KBM-7 (cell line): ENCODE measurements around the gene CDC42EP5.

Source experiments
- DNase-seq: peaks from one replicate; pipeline ENCODE4 v3.0.0-alpha.2; 2015
- in situ Hi-C: fragments of 300-500 bp; cut with MboI; formaldehyde crosslinking; loops from 2 replicates; pipeline ENCODE4 v1.14.3; 2020; ENCODE audit warnings: low sequenced_read_pairs, low pct_unique_long_range_greater_than_20kb, mixed read lengths

CDC42EP5 gene

DNA sequence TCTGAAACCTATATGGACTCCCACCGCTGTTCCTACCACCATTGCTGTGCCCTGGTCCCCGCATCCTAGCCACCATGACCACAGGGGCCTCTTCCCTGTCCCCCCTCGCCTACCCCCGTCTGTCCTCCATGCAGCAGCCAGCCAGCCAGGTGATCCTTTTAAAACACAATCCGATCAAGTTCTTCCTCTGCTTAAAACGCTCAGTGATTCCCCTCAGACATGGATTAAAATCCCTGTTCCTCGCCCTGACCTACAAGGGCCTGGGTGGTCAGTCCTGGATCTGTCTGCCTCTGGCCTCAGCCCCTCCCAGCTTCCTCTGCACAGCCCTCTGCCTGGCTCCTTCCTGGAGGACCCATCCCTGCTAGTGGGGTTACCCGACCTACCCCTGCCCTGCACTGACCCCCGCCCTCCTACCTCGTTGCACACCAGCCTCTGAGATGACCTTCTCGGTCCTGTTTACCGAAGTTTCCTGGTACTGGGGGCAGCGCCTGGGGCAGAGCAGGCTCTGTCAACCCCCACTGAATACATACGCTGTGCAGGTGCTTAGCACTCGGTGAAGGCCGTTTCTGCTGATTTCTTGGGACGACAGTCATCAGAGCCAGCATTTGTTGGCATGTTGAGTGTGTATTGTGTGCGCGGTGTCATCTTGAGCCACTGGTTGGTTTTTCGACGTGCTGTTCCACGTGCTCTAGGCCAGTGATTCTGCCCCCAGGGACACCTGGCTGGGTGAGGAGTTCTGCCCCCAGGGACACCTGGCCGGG, 38.8 kb downstream of the CDC42EP5 start:
- in situ Hi-C loops, result no loop called here
- no peak for DNase-seq

DNA sequence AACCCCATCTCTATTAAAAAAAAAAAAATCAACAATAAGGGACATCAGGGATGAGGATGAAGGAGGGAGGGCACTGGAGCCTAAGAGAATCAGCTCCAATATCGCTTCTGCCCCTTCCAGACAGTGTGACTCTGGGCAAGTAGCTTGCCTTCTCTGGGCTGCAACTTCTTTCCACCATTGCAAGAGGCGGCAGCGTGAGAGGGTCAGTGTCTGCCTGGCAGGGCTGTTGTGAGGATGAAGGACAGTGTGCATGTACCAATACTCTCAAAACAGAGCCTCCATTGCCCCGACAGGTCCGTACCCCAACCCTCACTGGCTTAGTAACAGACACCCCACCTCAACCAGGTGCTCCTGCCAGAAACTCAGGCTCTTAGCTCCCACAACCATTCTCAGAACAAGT, 39.4 kb downstream of the CDC42EP5 start:
- DNase-seq, result no peak
- in situ Hi-C loops, result no loop called here

DNA sequence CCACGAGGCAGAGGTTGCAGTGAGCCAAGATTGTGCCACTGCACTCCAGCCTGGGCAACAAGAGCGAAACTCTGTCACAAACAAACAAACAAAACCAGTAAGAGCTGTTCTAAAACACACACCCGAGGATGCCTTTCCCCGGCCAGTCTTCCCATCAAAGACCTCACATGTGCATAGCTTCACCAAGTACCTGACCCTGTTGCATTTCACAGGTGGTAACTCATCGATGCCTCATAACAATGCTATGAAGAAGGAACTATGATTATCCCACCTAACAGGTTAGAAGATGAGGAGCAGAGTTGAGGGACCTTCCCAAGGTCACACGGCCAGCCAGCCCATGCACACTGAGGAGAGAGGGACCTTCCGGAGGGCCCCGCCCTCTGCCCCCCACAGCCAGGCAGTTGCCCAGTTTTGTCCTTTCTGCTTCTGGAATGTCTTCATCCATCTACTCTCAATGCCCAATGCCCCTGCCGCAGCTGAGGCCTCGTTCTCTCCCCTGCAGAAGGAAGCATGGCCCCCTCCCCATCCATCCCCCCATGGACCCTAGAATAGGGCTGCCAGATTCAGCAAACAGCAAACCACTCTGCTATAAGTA, 40.9 kb downstream of the CDC42EP5 start:
- no peak for DNase-seq
- in situ Hi-C loops, result no loop called here

DNA sequence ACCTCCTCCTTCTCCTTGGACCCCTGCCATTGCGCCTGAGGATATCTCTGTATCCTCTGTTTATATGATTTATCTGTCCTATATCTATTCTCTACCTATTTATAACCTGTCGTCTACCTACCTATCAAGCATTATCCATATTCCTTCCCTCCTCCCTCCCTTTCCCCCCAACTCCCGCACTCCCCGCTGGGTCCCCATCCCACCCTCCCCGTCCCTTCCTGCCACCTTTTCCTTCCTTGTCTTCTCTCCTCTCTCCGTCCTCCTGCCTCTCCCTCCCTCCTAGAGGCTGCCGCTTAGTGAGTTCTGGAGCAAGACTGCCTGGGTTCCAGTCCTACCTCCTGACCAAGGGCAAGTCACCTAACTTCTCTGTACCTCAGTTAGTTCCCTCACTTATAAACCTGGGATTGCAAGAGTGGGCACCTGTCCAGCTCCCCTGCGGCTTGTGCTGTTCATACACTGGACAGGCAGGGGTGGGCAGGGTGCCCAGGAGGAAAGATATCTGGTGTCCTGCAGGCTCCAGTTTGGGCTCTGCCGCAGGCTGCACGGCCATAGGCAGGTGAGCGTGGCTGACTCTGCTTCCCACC, 41.7 kb downstream of the CDC42EP5 start:
- in situ Hi-C loops, result no loop called here
- no peak for DNase-seq

DNA sequence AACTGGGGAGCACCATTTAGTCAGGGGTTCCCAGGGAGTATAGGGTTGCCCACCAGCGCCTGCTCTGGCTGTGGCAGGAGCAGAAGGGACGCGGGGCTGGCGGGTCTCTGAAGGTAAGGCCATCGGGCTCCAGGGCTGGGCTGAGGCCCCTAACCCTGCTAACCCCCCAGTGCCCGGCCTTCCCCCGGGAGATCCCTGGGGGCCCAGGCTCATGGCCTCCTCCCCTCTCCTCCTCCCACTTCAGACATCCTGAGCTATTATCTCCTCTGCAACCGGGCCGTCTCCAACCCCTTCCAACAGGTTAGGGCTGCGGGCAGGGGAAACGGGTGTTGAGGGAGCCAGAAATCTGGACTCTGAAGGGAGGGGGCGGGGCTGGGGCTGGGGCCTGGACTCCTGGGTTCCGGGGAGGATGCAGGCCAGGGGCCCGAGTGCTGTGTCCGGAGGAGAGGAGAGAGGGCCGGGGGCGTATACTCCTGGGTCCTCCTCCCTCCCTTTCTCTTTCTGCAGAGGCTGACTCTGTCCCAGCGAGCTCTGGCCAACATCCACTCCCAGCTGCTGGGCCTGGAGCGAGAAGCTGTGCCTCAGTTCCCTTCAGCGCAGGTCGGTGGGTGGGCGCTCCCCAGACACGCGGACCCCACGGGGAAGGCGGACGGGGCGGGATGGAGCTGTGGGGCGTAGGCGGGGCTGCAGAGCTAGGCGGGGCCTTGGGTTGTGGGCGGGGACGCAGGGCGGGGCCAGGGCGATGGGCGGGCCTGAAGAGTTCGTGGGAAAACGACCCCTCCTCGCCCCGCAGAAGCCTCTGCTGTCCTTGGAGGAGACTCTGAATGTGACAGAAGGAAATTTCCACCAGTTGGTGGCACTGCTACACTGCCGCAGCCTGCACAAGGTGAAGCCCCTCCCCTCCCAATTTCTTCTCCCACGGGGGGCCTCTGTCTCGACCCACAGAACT, 42.5 kb downstream of the CDC42EP5 start:
- peak; percentile 45 for DNase-seq
- in situ Hi-C loops, result no loop called here

DNA sequence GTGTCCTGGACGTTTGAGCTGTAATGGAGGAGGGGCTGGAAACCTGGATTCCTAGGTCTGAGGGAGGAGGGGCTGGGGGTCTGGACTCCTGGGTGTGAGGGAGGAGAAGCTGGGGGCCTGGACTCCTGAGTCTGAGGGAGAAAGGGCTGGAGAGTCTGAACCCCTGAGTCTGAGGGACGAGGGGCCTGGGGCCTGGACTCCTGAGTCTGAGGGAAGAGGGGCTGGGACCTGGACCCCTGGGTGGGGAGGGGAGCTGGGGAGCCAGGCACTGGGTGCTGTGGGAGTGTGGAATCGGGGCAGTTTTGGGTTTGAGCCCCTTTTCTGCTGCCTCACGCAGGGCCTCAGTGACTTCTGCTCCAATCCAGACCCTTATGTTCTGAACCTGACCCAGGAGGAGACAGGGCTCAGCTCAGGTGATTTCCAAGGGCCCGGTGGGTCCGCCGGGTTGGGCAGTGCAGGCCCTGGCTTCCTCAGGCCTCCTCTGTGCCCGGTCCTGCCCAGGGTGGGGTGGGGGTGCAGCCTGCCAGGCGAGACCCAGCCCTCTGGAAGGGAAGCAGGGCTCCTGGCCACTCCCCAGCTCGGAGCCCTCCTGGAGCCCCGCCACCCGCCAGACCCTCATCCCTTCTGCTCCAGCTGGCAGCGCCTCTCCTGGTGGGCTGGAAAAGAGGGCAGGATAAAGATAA, 43.4 kb downstream of the CDC42EP5 start:
- in situ Hi-C loops, result no loop called here
- DNase-seq, result no peak

DNA sequence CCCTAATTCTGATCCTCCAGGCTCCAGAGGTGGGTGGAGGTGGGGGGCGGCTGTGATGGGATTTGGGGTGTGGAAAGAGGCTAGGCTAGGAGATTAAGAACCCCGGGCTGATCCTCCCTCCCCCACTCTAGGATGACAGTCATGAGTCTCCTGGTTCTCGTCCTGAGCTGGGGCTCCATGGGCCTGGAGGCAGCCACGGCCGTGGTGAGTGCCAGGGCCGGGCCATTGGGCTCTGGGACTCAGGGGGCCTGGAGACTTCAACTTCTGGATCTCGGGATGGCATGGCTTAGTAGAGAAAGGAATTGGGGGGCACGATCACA, 44.0 kb downstream of the CDC42EP5 start:
- DNase-seq, result no peak
- in situ Hi-C loops, result no loop called here

DNA sequence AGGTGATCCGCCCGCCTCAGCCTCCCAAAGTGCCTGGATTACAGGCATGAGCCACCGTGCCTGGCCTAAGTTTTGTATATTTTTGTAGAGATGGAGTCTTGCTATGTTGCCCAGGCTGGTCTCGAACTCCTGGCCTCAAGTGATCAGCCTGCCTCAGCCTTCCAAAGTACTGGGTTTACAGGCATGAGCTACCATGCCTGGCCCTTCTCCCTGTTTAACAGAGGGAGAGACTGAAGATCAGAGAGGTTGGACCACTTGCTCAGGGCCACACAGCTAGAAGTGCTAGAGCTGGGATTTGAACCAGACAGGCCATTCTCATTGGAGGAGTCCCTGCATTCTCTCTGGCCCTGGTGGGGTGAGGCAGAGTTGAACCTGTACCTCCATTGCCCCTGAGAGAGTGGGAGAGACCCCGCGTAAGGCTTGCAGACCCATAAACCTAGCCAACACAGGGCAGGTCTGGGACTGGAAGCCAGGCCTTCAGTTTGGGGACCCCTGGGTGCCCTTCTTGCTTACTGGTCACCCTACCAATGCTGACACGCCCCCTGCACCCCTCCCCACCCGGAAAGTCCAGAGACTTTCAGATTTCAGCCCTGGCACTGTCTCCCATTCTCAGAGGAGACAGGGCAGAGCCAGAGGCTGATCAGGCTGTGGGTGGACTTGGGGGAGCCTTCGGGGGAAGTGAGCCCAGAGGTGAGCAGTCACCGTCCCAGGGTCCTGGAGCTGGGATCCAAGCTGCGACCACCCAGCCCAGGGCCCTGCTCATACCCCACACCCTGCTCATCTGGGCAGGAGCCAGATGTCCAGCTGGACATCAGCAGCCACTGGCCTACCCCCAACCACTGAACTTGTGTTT, 44.5 kb downstream of the CDC42EP5 start:
- in situ Hi-C loops, result no loop called here
- no peak for DNase-seq

DNA sequence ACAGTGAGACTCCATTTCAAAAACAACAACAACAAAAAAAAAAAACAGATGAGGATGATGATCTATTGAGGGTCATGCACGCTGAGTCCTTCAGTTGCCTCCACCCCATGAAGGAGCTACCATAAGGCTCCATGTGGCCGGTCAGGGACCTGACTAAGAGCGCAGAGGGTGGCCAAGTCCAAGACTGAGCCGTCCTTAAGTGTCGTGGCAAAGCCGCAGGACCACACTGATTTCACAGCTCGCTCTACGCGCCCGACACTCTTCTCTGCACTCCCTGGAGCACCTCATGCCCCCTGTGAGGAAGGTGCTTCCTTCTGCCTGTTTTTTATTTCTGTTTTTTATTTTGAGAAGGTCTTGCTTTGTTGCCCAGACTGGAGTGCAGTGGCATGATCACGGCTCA, 45.5 kb downstream of the CDC42EP5 start:
- DNase-seq, result no peak
- in situ Hi-C loops, result no loop called here

DNA sequence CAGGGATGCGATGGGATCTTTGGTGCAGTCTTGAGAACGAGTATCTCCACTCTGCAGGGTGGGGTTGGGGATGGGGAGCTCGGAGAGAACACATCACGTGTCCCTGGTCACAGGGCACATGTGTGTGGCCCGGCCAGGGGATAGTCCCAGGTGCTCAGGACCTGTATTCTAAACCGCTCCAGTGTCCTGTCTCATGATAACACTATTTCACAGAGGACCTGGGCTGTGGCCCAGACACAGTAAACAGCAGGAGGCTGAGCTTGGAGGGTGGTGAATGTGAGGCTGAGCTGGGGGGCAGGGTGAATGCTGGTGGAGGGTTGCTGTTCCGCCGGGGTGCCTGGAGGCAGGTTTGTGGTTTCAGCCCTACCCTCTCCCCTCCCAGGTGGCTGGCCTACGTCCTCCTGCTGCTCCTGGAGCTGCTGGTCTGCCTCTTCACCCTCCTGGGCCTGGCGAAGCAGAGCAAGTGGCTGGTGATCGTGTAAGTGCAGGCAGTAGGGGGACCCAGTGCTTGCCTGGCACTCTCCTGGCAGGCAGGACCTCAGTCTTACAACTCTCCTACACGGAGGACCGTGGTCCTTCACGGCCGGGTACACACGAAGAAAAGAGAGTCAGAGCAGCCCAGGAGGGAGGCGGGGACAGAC, 46.7 kb downstream of the CDC42EP5 start:
- no peak for DNase-seq
- in situ Hi-C loops, result no loop called here

DNA sequence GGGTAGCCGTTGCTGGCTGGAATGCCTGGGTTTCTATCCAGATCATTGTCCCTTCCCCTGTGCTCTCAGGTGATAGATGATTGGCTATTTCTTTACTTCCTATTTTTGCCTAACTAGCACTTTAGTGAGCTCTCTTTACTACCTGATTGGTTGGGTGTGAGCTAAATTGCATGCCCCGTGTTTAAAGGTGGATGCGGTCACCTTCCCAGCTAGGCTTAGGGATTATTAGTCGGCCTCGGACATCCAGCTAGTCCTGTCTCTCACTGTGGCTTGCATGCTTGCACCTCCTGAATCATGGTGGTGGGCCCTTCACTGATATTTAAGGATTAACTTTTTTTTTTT, 47.7 kb downstream of the CDC42EP5 start:
- DNase-seq, result no peak
- in situ Hi-C loops, result no loop called here

DNA sequence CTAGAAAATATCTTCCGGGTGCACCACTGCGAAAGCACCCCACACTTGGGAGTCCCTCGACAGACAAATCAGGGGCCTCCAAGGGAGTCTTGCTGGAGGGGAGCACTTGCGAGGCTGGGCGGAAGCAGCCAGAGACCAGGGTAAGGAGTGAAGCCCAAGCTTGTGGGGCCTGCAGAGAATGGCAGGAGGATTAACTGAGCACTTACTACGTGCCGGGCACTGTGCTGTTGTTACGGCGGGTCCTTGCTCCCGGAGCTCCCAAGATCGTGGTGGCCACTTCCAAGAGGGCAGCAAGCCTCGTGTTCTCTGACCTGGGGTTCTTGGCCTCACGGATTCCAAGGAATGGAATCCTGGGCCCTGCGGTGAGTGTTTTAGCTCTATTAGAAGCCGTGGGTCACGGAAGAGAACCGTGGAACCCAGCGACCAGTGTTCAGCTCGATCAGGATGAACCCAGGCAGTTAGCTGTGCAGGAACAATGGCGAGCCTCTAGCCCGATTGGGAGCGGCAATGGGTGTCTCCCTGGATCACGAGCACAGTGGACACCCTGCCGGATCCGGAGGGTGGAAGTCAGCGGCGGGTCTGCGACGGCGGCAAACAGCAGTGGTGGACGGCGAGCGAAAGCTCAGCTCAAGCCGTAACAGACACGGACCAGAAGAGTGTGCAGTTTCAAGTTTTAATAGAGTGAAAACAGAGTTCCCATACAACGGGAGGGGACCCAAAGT, 48.3 kb downstream of the CDC42EP5 start:
- no peak for DNase-seq
- in situ Hi-C loops, result no loop called here

DNA sequence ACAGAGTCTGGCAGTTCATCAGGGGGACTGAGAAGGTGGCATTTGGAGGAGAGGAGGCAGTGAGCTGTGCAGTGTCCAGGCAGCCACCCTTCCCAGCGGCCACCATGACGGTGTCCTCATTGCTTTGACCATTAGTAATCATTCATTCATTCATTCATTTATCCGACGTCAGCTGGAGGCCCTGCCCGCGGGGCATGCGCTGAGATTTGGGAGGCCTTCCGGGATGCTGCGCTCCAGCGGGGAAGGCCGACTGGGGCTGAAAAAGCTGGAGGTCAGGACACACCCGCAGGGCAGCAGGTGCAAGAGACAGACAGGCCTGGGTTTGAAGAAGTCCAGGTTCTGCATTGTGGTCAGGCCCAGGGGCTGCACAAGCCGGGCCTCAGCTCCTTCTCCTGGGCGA, 48.9 kb downstream of the CDC42EP5 start:
- in situ Hi-C loops, result no loop called here

DNA sequence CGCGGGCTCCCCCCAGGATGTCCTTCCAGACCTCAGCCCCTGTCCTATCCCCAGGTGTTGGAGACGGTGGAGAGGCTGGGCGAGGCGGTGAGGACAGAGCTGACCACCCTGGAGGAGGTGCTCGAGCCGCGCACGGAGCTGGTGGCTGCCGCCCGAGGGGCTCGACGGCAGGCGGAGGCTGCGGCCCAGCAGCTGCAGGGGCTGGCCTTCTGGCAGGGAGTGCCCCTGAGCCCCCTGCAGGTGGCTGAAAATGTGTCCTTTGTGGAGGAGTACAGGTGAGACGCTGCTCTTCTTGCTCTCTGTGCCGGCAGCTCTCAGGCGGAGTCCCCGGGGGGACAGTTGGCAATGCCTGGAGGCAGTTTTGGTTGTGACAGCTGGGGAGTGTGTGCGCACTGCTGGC, 51.0 kb downstream of the CDC42EP5 start:
- in situ Hi-C loops, result no loop called here
- DNase-seq, result no peak

More for the DNA sequence above, 48.9 kb downstream of the CDC42EP5 start:
- DNase-seq, result no peak

DNA sequence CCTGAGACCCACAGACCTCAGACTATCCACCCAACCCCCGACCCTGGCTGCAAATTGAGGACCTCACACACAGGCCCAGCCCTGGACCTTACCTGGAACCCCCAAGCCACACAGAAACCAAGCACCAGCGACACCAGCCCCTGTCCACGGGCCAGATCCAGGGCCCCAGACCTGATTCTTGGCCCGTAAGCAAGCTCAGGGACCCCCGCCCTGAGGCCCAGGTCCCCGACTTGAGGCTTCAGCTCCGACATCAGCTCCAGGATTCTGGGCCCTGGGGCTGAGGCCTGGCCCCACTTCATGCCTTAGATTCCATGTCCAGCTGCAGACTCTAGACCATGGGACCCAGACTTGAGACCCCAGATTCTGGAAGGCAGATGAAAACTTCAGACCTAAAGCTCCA, 51.6 kb downstream of the CDC42EP5 start:
- in situ Hi-C loops, result no loop called here
- DNase-seq, result no peak

DNA sequence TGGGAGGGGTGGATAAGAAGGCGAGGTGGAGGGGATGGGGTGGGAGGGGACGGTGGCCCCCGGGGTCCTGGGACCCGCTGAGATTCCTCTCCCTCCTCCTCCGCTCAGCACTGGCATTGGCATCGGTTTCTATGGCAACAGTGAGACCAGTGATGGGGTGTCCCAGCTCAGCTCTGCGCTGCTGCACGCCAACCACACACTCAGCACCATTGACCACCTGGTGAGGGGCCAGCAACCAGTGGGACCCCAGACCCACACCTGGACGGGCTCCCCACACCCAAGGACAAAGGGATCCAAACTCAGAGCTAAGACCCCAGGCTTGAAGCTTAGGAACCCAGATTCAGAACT, 52.0 kb downstream of the CDC42EP5 start:
- DNase-seq, result no peak
- in situ Hi-C loops, result no loop called here

DNA sequence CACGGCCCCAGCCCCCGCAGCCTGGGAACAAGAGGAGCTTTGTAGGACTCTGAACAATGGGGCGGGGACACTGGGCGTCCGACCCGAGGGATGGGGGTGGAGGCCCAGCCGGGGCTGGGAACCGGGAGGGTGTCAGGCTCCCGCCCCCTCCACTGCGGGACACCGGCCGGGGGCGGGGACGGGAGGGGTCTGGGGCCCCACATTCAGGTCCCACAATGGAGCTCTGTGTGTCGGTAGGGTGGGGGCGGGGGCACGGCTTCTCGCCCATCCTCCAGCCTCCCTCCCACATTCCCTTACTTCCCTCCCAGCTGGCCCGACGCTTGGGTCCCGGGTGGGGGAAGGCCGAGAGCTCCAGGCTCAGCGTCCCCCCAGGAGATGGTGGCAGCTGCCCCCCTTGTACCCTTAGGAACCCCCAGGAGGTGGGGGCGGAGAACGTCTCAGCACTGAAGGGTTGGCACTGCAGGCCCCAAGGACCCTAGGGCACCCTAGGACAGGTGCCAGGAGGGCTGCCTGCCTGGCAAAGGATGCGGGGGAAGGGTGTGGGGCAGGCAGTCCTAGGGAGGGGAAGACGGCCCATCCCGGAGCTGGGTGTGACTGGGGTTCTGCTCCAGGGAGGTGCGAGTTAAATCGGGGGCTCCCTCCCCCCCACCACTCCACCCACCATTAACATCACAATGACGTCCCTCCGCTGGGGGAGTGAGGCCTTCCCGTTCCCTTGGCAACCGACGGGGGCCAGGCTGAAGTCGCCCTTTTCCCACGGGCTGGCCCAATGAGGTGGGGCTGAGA, 52.5 kb downstream of the CDC42EP5 start:
- no peak for DNase-seq
- in situ Hi-C loops, result no loop called here
